ENCODE results near the gene SLC22A5. TPM values are rescaled to one million over a fixed set of nuclear protein-coding genes. Genes with fewer than 3 reads are reported as not detected.

SLC22A5 gene
- total and polyA plus RNA-seq, 2 donors from 2014 or later: 28.3 to 36.3 TPM

- no peaks in the 10 kb centered on the region for H3K27me3 ChIP-seq (ENCODE audit: control insufficient read depth, insufficient read depth, low read length)
- H3K4me1 ChIP-seq (ENCODE audit: control insufficient read depth in 2 of 3, insufficient read depth in 2 of 3, low read depth in 1 of 3, low read length in 3 of 3): peaks cover 3 to 37% (median 35%) of the 10 kb centered on the region in 3 donors
- no peak for TF ChIP-seq CTCF (IDR thresholded peaks at IDR 0.05; ENCODE audit: borderline replicate concordance, extremely low read depth, insufficient read depth)
- H3K4me3 ChIP-seq (ENCODE audit: low read length in 3 of 3): no peak overlapping the region
- H3K27ac ChIP-seq (ENCODE audit: low read depth in 2 of 2, low read length in 2 of 2): no peak overlapping the region
- no peak overlapping the region for H3K9ac ChIP-seq (ENCODE audit: low read length in 3 of 3)
- intact Hi-C loops (cut with DNase I): no loop called here
- H3K36me3 ChIP-seq (ENCODE audit: control insufficient read depth in 2 of 3, insufficient read depth in 3 of 3, low read length in 3 of 3): no peaks in the 10 kb centered on the region
- H3K9me3 ChIP-seq (ENCODE audit: control insufficient read depth in 2 of 3, insufficient read depth in 1 of 3, low read length in 3 of 3): no peaks in the 10 kb centered on the region
- no peak for DNase-seq
- FAIRE-seq: no peak
Observed at GRCh38 chr5:132431632-132432031, 62.1 kb downstream of the SLC22A5 start.

GRCh38 chr5:132433141-132433540 is 63.6 kb downstream of the SLC22A5 start:
- no peak for FAIRE-seq
- no peak for DNase-seq
- no peaks in the 10 kb centered on the region for H3K36me3 ChIP-seq (ENCODE audit: control insufficient read depth in 2 of 3, insufficient read depth in 3 of 3, low read length in 3 of 3)
- no peaks in the 10 kb centered on the region for H3K27me3 ChIP-seq (ENCODE audit: control insufficient read depth, insufficient read depth, low read length)
- no peaks in the 10 kb centered on the region for H3K9me3 ChIP-seq (ENCODE audit: control insufficient read depth in 2 of 3, insufficient read depth in 1 of 3, low read length in 3 of 3)
- no peak for TF ChIP-seq CTCF (IDR thresholded peaks at IDR 0.05; ENCODE audit: borderline replicate concordance, extremely low read depth, insufficient read depth)
- intact Hi-C loops (cut with DNase I): no loop called here
- H3K4me1 ChIP-seq (ENCODE audit: control insufficient read depth in 2 of 3, insufficient read depth in 2 of 3, low read depth in 1 of 3, low read length in 3 of 3): peaks cover 3 to 29% (median 23%) of the 10 kb centered on the region in 3 donors
- H3K27ac ChIP-seq (ENCODE audit: low read depth in 2 of 2, low read length in 2 of 2): no peak overlapping the region
- H3K4me3 ChIP-seq (ENCODE audit: low read length in 3 of 3): no peak overlapping the region
- no peak overlapping the region for H3K9ac ChIP-seq (ENCODE audit: low read length in 3 of 3)

- Histone ChIP-seq H3K27ac (ENCODE audit: low read depth in 2 of 2, low read length in 2 of 2) (no peak overlapping the region), H3K9ac (ENCODE audit: low read length in 3 of 3) (no peak overlapping the region), H3K4me3 (ENCODE audit: low read length in 3 of 3) (no peak overlapping the region), H3K4me1 (ENCODE audit: control insufficient read depth in 2 of 3, insufficient read depth in 2 of 3, low read depth in 1 of 3, low read length in 3 of 3) (peaks cover 0 to 26% (median 10%) of the 10 kb centered on the region in 3 donors), H3K36me3 (ENCODE audit: control insufficient read depth in 2 of 3, insufficient read depth in 3 of 3, low read length in 3 of 3) (no peaks in the 10 kb centered on the region), H3K27me3 (ENCODE audit: control insufficient read depth, insufficient read depth, low read length) (no peaks in the 10 kb centered on the region), H3K9me3 (ENCODE audit: control insufficient read depth in 2 of 3, insufficient read depth in 1 of 3, low read length in 3 of 3) (no peaks in the 10 kb centered on the region)
- no peak for FAIRE-seq
- DNase-seq: no peak
- TF ChIP-seq CTCF (IDR thresholded peaks at IDR 0.05; ENCODE audit: borderline replicate concordance, extremely low read depth, insufficient read depth): no peak
- intact Hi-C loops (cut with DNase I): no loop called here
Observed at GRCh38 chr5:132434416-132435286, 65.1 kb downstream of the SLC22A5 start.

Data from kidney (tissue), 14 donors.